Stimulated activated CD8-positive, alpha-beta memory T cell treated with anti-CD3 and anti-CD28 coated beads, Interleukin-15, amount 100 ng/mL, for 1 hour (primary cell): ENCODE data around the gene EXOC4.

Experiments
- DNase-seq: peaks from one replicate; pipeline ENCODE4 v3.0.0-alpha.2; 2020; ENCODE audit warnings: low read depth

EXOC4 gene

GRCh38 chr7:134083766-134084487 is 831.0 kb downstream of the EXOC4 start:
- no peak for DNase-seq

GRCh38 chr7:134084488-134085144 is 831.7 kb downstream of the EXOC4 start:
- no peak for DNase-seq

GRCh38 chr7:134085311-134085710 is 832.4 kb downstream of the EXOC4 start:
- no peak for DNase-seq

- DNase-seq: no peak
Measured at GRCh38 chr7:134086998-134087735, 834.3 kb downstream of the EXOC4 start.

- DNase-seq: no peak
Measured at GRCh38 chr7:134088199-134088598, 835.3 kb downstream of the EXOC4 start.

- no peak for DNase-seq
Measured at GRCh38 chr7:134089446-134089845, 836.6 kb downstream of the EXOC4 start.

GRCh38 chr7:134098072-134098471 is 845.2 kb downstream of the EXOC4 start:
- no peak for DNase-seq

- DNase-seq: no peak
Measured at GRCh38 chr7:134101716-134102115, 848.8 kb downstream of the EXOC4 start.

- no peak for DNase-seq
Measured at GRCh38 chr7:134104166-134104565, 851.3 kb downstream of the EXOC4 start.

GRCh38 chr7:134105841-134106240 is 853.0 kb downstream of the EXOC4 start:
- DNase-seq: no peak

GRCh38 chr7:134108802-134109201 is 855.9 kb downstream of the EXOC4 start:
- DNase-seq: no peak

- DNase-seq: no peak
Measured at GRCh38 chr7:134113655-134114054, 860.8 kb downstream of the EXOC4 start.

- DNase-seq: no peak
Measured at GRCh38 chr7:134114992-134115391, 862.1 kb downstream of the EXOC4 start.
